ENCODE results near the gene SCYL1. TPM values are rescaled to one million over a fixed set of nuclear protein-coding genes. Genes with fewer than 3 reads are reported as not detected.

SCYL1 gene
- total and polyA plus RNA-seq, 2 donors (not counting 1 experiment from before 2014, with no cell fraction given) = 76.5 to 85.5 TPM

DNA sequence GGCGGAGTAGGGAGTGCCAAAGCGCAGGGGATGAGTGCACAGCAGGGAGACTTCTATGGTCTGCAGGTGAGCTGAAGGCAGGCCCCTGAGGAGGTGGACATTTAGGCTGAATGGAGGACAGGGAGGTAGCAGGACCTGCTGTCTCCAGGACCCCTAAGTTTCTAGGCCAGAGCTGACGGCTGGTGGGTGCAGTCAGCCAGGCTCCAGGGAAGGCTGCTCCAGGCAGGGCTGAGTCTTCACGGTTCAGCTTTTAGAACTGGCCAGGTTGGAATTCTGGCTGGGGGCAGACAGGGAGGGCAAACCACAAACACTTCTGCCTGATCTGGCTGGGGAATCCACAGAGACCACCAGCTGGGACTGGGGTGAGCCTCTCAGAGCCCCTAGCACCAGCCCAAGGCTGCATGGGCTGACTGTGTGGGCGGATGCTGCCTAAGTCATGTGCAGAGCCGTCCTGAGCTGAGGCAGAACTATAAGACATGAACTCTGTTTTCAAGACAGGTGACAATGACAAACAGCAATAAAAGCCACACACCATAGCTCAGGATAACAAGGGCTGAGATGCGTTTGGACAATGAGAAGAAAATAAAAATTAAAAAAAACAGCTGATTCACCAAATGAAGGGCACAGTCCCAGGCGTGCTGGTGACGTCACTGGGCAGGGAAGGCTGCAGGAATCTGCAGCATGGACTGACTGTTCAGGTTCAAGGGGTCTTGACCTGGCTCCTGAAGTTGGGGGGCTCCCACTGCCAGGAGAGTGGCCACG lies 36.4 kb upstream of the SCYL1 start:
- H3K4me1 Mint-ChIP-seq = peaks cover 54% of the 10 kb centered on the region
- no peak for TF ChIP-seq EZH2 (IDR thresholded peaks at IDR 0.05; ENCODE audit: borderline replicate concordance, insufficient read depth, low read depth, low read length, poor library complexity, severe bottlenecking)
- TF ChIP-seq, protein P1, sequence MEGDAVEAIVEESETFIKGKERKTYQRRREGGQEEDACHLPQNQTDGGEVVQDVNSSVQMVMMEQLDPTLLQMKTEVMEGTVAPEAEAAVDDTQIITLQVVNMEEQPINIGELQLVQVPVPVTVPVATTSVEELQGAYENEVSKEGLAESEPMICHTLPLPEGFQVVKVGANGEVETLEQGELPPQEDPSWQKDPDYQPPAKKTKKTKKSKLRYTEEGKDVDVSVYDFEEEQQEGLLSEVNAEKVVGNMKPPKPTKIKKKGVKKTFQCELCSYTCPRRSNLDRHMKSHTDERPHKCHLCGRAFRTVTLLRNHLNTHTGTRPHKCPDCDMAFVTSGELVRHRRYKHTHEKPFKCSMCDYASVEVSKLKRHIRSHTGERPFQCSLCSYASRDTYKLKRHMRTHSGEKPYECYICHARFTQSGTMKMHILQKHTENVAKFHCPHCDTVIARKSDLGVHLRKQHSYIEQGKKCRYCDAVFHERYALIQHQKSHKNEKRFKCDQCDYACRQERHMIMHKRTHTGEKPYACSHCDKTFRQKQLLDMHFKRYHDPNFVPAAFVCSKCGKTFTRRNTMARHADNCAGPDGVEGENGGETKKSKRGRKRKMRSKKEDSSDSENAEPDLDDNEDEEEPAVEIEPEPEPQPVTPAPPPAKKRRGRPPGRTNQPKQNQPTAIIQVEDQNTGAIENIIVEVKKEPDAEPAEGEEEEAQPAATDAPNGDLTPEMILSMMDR (IDR thresholded peaks at IDR 0.05) = no peak
- Histone ChIP-seq H3K4me1 (ENCODE audit: control insufficient read depth in 2 of 2, insufficient read depth in 2 of 2, low read length in 2 of 2) (peaks cover 43 to 51% of the 10 kb centered on the region in 2 donors), H3K9me3 (ENCODE audit: control extremely low read depth in 1 of 3, control insufficient read depth in 2 of 3, insufficient read depth in 1 of 3, low read length in 2 of 3) (no peaks in the 10 kb centered on the region), H4K20me1 (ENCODE audit: control insufficient read depth, insufficient read depth, low read length, poor library complexity, severe bottlenecking) (no peaks in the 10 kb centered on the region), H2AFZ (ENCODE audit: insufficient read depth, low read depth, low read length, poor library complexity, severe bottlenecking) (peak overlapping the region; percentile 47), H3K27ac (ENCODE audit: low read length in 2 of 2) (no peak overlapping the region), H3K4me3 (ENCODE audit: control extremely low read depth in 1 of 5, extremely low read depth in 1 of 5, insufficient read depth in 1 of 5, low read depth in 2 of 5, low read length in 4 of 5) (no peak overlapping the region), H3K9ac (ENCODE audit: low read length) (no peak overlapping the region), H3K4me2 (replicated peaks; ENCODE audit: low read depth, low read length, poor library complexity, severe bottlenecking) (peak overlapping the region; percentile 56), H3K36me3 (replicated peaks in 1 of 2; ENCODE audit: control extremely low read depth in 1 of 2, control insufficient read depth in 1 of 2, extremely low read depth in 1 of 2, insufficient read depth in 2 of 2, low read length in 1 of 2) (no peaks in the 10 kb centered on the region), H3K27me3 (replicated peaks in 1 of 4; ENCODE audit: control extremely low read depth in 1 of 4, control insufficient read depth in 3 of 4, insufficient read depth in 4 of 4, low read length in 3 of 4) (no peaks in the 10 kb centered on the region), H3K79me2 (ENCODE audit: control insufficient read depth, insufficient read depth, low read length) (peaks cover 39% of the 10 kb centered on the region)
- WGBS (ENCODE audit: insufficient coverage) = 70% methylated on average over 9 of the region's 10 CpGs
- no peaks in the 10 kb centered on the region for H3K9me3 Mint-ChIP-seq (ENCODE audit: insufficient read depth)
- DNase-seq (no peak), ATAC-seq (ENCODE audit: low read depth) (no peak)
- no peaks in the 10 kb centered on the region for H3K27me3 Mint-ChIP-seq
- ChIA-PET CTCF (interaction anchor here (1.0 to 3.0 kb wide), 5 partner anchors 9 to 16 kb away, joined by 3 to 19 read pairs (median 4); partner anchors contain the start of gene MALAT1), POLR2A (interaction anchor here (0.6 to 8.8 kb wide), 11 partner anchors 11 to 158 kb away, joined by 3 to 70 read pairs (median 7); partner anchors contain the start of gene MALAT1)
- peak overlapping the region; percentile 72 for H3K4me3 Mint-ChIP-seq
- intact Hi-C loops (cut with micrococcal nuclease) = no loop called here
- peak overlapping the region; percentile 65 for H3K27ac Mint-ChIP-seq

Data from B cell (primary cell).